ENCODE data around the gene AACS. TPM values are rescaled to one million over a fixed set of nuclear protein-coding genes. Genes with fewer than 3 reads are reported as not detected.

AACS gene
- total and polyA plus RNA-seq, 2 donors (not counting 1 experiment from before 2014, with no cell fraction given), result 6.1 to 20.8 TPM

- Histone ChIP-seq H3K9ac (ENCODE audit: low read length) (no peak overlapping the region), H3K79me2 (ENCODE audit: control insufficient read depth, insufficient read depth, low read length) (no peaks in the 10 kb centered on the region), H3K4me1 (ENCODE audit: control insufficient read depth in 2 of 2, insufficient read depth in 2 of 2, low read length in 2 of 2) (no peaks in the 10 kb centered on the region), H4K20me1 (ENCODE audit: control insufficient read depth, insufficient read depth, low read length, poor library complexity, severe bottlenecking) (no peaks in the 10 kb centered on the region), H3K36me3 (replicated peaks in 1 of 2; ENCODE audit: control extremely low read depth in 1 of 2, control insufficient read depth in 1 of 2, extremely low read depth in 1 of 2, insufficient read depth in 2 of 2, low read length in 1 of 2) (no peaks in the 10 kb centered on the region), H3K27ac (ENCODE audit: low read length in 2 of 2) (no peak overlapping the region), H3K4me3 (ENCODE audit: control extremely low read depth in 1 of 5, extremely low read depth in 1 of 5, insufficient read depth in 1 of 5, low read depth in 2 of 5, low read length in 4 of 5) (no peak overlapping the region), H3K4me2 (replicated peaks; ENCODE audit: low read depth, low read length, poor library complexity, severe bottlenecking) (no peak overlapping the region), H2AFZ (ENCODE audit: insufficient read depth, low read depth, low read length, poor library complexity, severe bottlenecking) (no peak overlapping the region), H3K27me3 (replicated peaks in 1 of 4; ENCODE audit: control extremely low read depth in 1 of 4, control insufficient read depth in 3 of 4, insufficient read depth in 4 of 4, low read length in 3 of 4) (no peaks in the 10 kb centered on the region), H3K9me3 (ENCODE audit: control extremely low read depth in 1 of 3, control insufficient read depth in 2 of 3, insufficient read depth in 1 of 3, low read length in 2 of 3) (no peaks in the 10 kb centered on the region)
- CTCF ChIA-PET, result no interaction called here
- no peaks in the 10 kb centered on the region for H3K4me1 Mint-ChIP-seq
- no peak overlapping the region for H3K27ac Mint-ChIP-seq
- POLR2A ChIA-PET, result no interaction called here
- intact Hi-C loops (cut with micrococcal nuclease), result no loop called here
- TF ChIP-seq CTCF (IDR thresholded peaks at IDR 0.05) (no peak), EZH2 (IDR thresholded peaks at IDR 0.05; ENCODE audit: borderline replicate concordance, insufficient read depth, low read depth, low read length, poor library complexity, severe bottlenecking) (no peak)
- H3K27me3 Mint-ChIP-seq, result no peaks in the 10 kb centered on the region
- DNase-seq (no peak), ATAC-seq (ENCODE audit: low read depth) (no peak)
- no peaks in the 10 kb centered on the region for H3K9me3 Mint-ChIP-seq (ENCODE audit: insufficient read depth)
- no peak overlapping the region for H3K4me3 Mint-ChIP-seq
- WGBS (ENCODE audit: insufficient coverage), result 98% methylated on average over 19 of the region's 19 CpGs
These were observed 71.5 kb downstream of the AACS start for GRCh38 chr12:125136702-125137101.

- ATAC-seq (ENCODE audit: low read depth), result no peak
- CTCF ChIA-PET, result no interaction called here
These were observed 72.6 kb downstream of the AACS start for GRCh38 chr12:125137766-125138344.

More at GRCh38 chr12:125137766-125138344, 72.6 kb downstream of the AACS start:
- POLR2A ChIA-PET, result no interaction called here
- Histone ChIP-seq H3K9ac (ENCODE audit: low read length) (no peak overlapping the region), H2AFZ (ENCODE audit: insufficient read depth, low read depth, low read length, poor library complexity, severe bottlenecking) (no peak overlapping the region), H4K20me1 (ENCODE audit: control insufficient read depth, insufficient read depth, low read length, poor library complexity, severe bottlenecking) (no peaks in the 10 kb centered on the region), H3K4me2 (replicated peaks; ENCODE audit: low read depth, low read length, poor library complexity, severe bottlenecking) (no peak overlapping the region), H3K4me1 (ENCODE audit: control insufficient read depth in 2 of 2, insufficient read depth in 2 of 2, low read length in 2 of 2) (no peaks in the 10 kb centered on the region), H3K9me3 (ENCODE audit: control extremely low read depth in 1 of 3, control insufficient read depth in 2 of 3, insufficient read depth in 1 of 3, low read length in 2 of 3) (no peaks in the 10 kb centered on the region), H3K27ac (ENCODE audit: low read length in 2 of 2) (no peak overlapping the region), H3K27me3 (replicated peaks in 1 of 4; ENCODE audit: control extremely low read depth in 1 of 4, control insufficient read depth in 3 of 4, insufficient read depth in 4 of 4, low read length in 3 of 4) (no peaks in the 10 kb centered on the region), H3K79me2 (ENCODE audit: control insufficient read depth, insufficient read depth, low read length) (no peaks in the 10 kb centered on the region), H3K4me3 (ENCODE audit: control extremely low read depth in 1 of 5, extremely low read depth in 1 of 5, insufficient read depth in 1 of 5, low read depth in 2 of 5, low read length in 4 of 5) (no peak overlapping the region), H3K36me3 (replicated peaks in 1 of 2; ENCODE audit: control extremely low read depth in 1 of 2, control insufficient read depth in 1 of 2, extremely low read depth in 1 of 2, insufficient read depth in 2 of 2, low read length in 1 of 2) (no peaks in the 10 kb centered on the region)
- H3K4me1 Mint-ChIP-seq, result no peaks in the 10 kb centered on the region
- WGBS (ENCODE audit: insufficient coverage), result 92% methylated on average over 10 of the region's 17 CpGs
- H3K27me3 Mint-ChIP-seq, result no peaks in the 10 kb centered on the region
- H3K27ac Mint-ChIP-seq, result no peak overlapping the region
- intact Hi-C loops (cut with micrococcal nuclease), result no loop called here
- no peak for DNase-seq
- TF ChIP-seq CTCF (IDR thresholded peaks at IDR 0.05), result no peak
- no peak for TF ChIP-seq EZH2 (IDR thresholded peaks at IDR 0.05; ENCODE audit: borderline replicate concordance, insufficient read depth, low read depth, low read length, poor library complexity, severe bottlenecking)
- H3K9me3 Mint-ChIP-seq (ENCODE audit: insufficient read depth), result no peaks in the 10 kb centered on the region
- H3K4me3 Mint-ChIP-seq, result no peak overlapping the region
